Thymus (tissue), 11 donors: Measurements from ENCODE around the gene TMEM235. TPM values are rescaled to one million over a fixed set of nuclear protein-coding genes. Genes with fewer than 3 reads are reported as not detected.
"Not testable (repeated sequence)": the region's sequence is repeated elsewhere in the genome, so short reads cannot be mapped to it uniquely, and the experiment has no call there.

ENCODE experiments used
- DNase-seq, 9 donors: peaks; one replicate each; pipeline ENCODE4 v3.0.0-alpha.2; 2013; ENCODE audit warnings: low spot score in 9 of 9, low read depth in 6 of 9, missing footprints in 1 of 9
- H3K27ac ChIP-seq, 2 donors: one replicate each; pipeline ENCODE4 v1.5.1; 2013; ENCODE audit warnings: control low read depth in 1 of 2, low read depth in 1 of 2, low read length in 1 of 2, mild to moderate bottlenecking in 1 of 2, moderate library complexity in 1 of 2
- H3K27me3 ChIP-seq, 2 donors: one replicate each; pipeline ENCODE4 v1.5.1; 2013; ENCODE audit warnings: low read length in 1 of 2; ENCODE audit not compliant: control insufficient read depth in 2 of 2, insufficient read depth in 1 of 2
- H3K36me3 ChIP-seq, 2 donors: one replicate each; pipeline ENCODE4 v1.5.1; 2013; ENCODE audit warnings: low read length in 1 of 2, mild to moderate bottlenecking in 1 of 2, moderate library complexity in 1 of 2; ENCODE audit not compliant: control insufficient read depth in 2 of 2, insufficient read depth in 2 of 2
- H3K4me1 ChIP-seq, 2 donors: one replicate each; pipeline ENCODE4 v1.5.1; 2013; ENCODE audit warnings: low read length in 2 of 2; ENCODE audit not compliant: control insufficient read depth in 2 of 2, insufficient read depth in 2 of 2
- H3K4me3 ChIP-seq, 2 donors: one replicate each; pipeline ENCODE4 v1.5.1; 2013; ENCODE audit warnings: low read length in 2 of 2, control low read depth in 1 of 2, mild to moderate bottlenecking in 1 of 2
- H3K9me3 ChIP-seq, 2 donors: one replicate each; pipeline ENCODE4 v1.5.1; 2013; ENCODE audit warnings: low read length in 1 of 2, mild to moderate bottlenecking in 1 of 2; ENCODE audit not compliant: control insufficient read depth in 2 of 2, insufficient read depth in 1 of 2
- WGBS: extraction: QIAGEN DNeasy Blood & Tissue Kit; methylation state at CpG from one replicate; pipeline ENCODE4 v1.1.7; 2013; 5-methylcytosine and 5-hydroxymethylcytosine counted together
- polyA plus RNA-seq: library from polyadenylated mRNA; stranded (reverse); fragments of 200-250 nt; gene quantifications from one replicate; pipeline ENCODE4 v1.2.3, GENCODE V29; 2013
- total RNA-seq: library from RNA; stranded (reverse); fragments of 120-200 nt; gene quantifications from one replicate; pipeline ENCODE4 v1.2.4, GENCODE V29; 2013
- donor health status: healthy.

TMEM235 gene
- total and polyA plus RNA-seq, 2 donors: 0.50 to 1.8 TPM

- DNase-seq: not testable (repeated sequence)
Measured at GRCh38 chr17:78235022-78235421, 3.6 kb downstream of the TMEM235 start.

GRCh38 chr17:78235885-78236284 lies 4.5 kb downstream of the TMEM235 start:
- peaks cover 2 to 15% of the 10 kb centered on the region in 2 donors for H3K9me3 ChIP-seq
- peaks cover 15 to 68% of the 10 kb centered on the region in 2 donors for H3K4me1 ChIP-seq
- 90% methylated on average over 8 of the region's 8 CpGs for WGBS
- DNase-seq: no peak
- H3K27ac ChIP-seq: no peak overlapping the region
- no peak overlapping the region for H3K4me3 ChIP-seq
- H3K36me3 ChIP-seq: no peaks in the 10 kb centered on the region
- H3K27me3 ChIP-seq: peaks cover 20 to 25% of the 10 kb centered on the region in 2 donors

More at GRCh38 chr17:78235022-78235421, 3.6 kb downstream of the TMEM235 start:
- Histone ChIP-seq H3K9me3 (peaks cover 2 to 16% of the 10 kb centered on the region in 2 donors), H3K4me1 (peaks cover 22 to 71% of the 10 kb centered on the region in 2 donors), H3K27me3 (peaks cover 24 to 33% of the 10 kb centered on the region in 2 donors)
- WGBS: 94% methylated on average over 6 of the region's 6 CpGs
- H3K27ac ChIP-seq, H3K36me3 ChIP-seq, H3K4me3 ChIP-seq: not testable (repeated sequence)

- Histone ChIP-seq H3K36me3 (no peaks in the 10 kb centered on the region), H3K4me3 (no peak overlapping the region), H3K4me1 (peaks cover 12 to 68% of the 10 kb centered on the region in 2 donors), H3K27ac (no peak overlapping the region), H3K27me3 (peaks cover 14 to 18% of the 10 kb centered on the region in 2 donors), H3K9me3 (peaks cover 2 to 8% of the 10 kb centered on the region in 2 donors)
- no peak for DNase-seq
- WGBS: 96% methylated on average over 20 of the region's 20 CpGs
Measured at GRCh38 chr17:78236362-78237127, 5.1 kb downstream of the TMEM235 start.

GRCh38 chr17:78237401-78238012 lies 6.1 kb downstream of the TMEM235 start:
- no peak overlapping the region for H3K27ac ChIP-seq
- peaks cover 4 to 10% of the 10 kb centered on the region in 2 donors for H3K27me3 ChIP-seq
- DNase-seq: peak in 1 of 9 donors; percentile 68
- WGBS: 54% methylated on average over 11 of the region's 11 CpGs
- H3K9me3 ChIP-seq: peaks cover 0 to 2% of the 10 kb centered on the region in 2 donors
- peaks cover 12 to 70% of the 10 kb centered on the region in 2 donors for H3K4me1 ChIP-seq
- H3K36me3 ChIP-seq: no peaks in the 10 kb centered on the region
- no peak overlapping the region for H3K4me3 ChIP-seq

GRCh38 chr17:78238823-78239488 lies 7.5 kb downstream of the TMEM235 start:
- peaks cover 9 to 72% of the 10 kb centered on the region in 2 donors for H3K4me1 ChIP-seq
- no peaks in the 10 kb centered on the region for H3K9me3 ChIP-seq
- no peaks in the 10 kb centered on the region for H3K36me3 ChIP-seq
- H3K4me3 ChIP-seq: no peak overlapping the region
- WGBS: 91% methylated on average over 20 of the region's 20 CpGs
- no peaks in the 10 kb centered on the region for H3K27me3 ChIP-seq
- DNase-seq: no peak
- no peak overlapping the region for H3K27ac ChIP-seq

- Histone ChIP-seq H3K27me3 (no peaks in the 10 kb centered on the region), H3K4me1 (peaks cover 9 to 70% of the 10 kb centered on the region in 2 donors), H3K27ac (no peak overlapping the region), H3K4me3 (no peak overlapping the region), H3K9me3 (no peaks in the 10 kb centered on the region), H3K36me3 (no peaks in the 10 kb centered on the region)
- WGBS: 95% methylated on average over 9 of the region's 9 CpGs
- no peak for DNase-seq
Measured at GRCh38 chr17:78239489-78239931, 8.1 kb downstream of the TMEM235 start.

GRCh38 chr17:78240012-78240655 lies 8.7 kb downstream of the TMEM235 start:
- Histone ChIP-seq H3K9me3 (peaks cover 0 to under 1% of the 10 kb centered on the region in 2 donors), H3K27ac (no peak overlapping the region), H3K36me3 (no peaks in the 10 kb centered on the region), H3K4me1 (peaks cover 9 to 68% of the 10 kb centered on the region in 2 donors), H3K27me3 (no peaks in the 10 kb centered on the region), H3K4me3 (no peak overlapping the region)
- DNase-seq: no peak
- 95% methylated on average over 12 of the region's 12 CpGs for WGBS

GRCh38 chr17:78240839-78241238 lies 9.4 kb downstream of the TMEM235 start:
- H3K9me3 ChIP-seq: peaks cover 0 to 7% of the 10 kb centered on the region in 2 donors
- WGBS: 95% methylated on average over 9 of the region's 9 CpGs
- no peaks in the 10 kb centered on the region for H3K27me3 ChIP-seq
- H3K4me1 ChIP-seq: peaks cover 9 to 68% of the 10 kb centered on the region in 2 donors
- DNase-seq: no peak
- no peaks in the 10 kb centered on the region for H3K36me3 ChIP-seq
- H3K27ac ChIP-seq: no peak overlapping the region
- H3K4me3 ChIP-seq: no peak overlapping the region
